ENCODE measurements around the gene TRAP1. TPM values are rescaled to one million over a fixed set of nuclear protein-coding genes. Genes with fewer than 3 reads are reported as not detected.

TRAP1 gene
- total RNA-seq, 1 donor from 2014 or later = 97.3 TPM

DNA sequence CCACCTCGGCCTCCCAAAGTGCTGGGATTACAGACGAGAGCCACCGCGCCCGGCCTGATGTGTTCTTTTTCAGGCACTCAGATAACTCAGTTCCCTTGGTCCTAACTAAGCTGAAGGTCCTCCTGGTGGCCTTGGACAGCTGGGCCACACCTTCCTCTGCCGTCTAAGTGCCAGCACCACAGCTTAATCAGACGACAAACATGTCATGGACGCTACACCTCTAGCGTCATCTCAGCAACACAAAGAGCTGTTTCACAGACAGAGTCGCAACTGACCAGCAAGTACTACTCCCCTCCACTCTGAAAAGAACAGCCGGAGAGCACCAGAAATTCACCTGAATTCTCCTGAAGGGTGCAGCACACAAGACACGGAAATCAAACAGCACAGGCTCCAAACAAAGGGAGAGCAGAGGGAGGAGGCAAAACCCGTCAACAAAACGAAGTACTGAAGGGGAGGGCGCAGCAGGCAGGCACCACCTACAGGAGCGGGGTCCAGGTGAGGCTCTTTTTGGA is 4.4 kb downstream of the TRAP1 start:
- Mint-ChIP-seq H3K27me3 (ENCODE audit: unreplicated experiment) (peaks cover 8% of the 10 kb centered on the region), H3K36me3 (ENCODE audit: unreplicated experiment) (no peaks in the 10 kb centered on the region), H3K9me3 (ENCODE audit: unreplicated experiment) (peaks cover 8% of the 10 kb centered on the region), H3K4me3 (ENCODE audit: unreplicated experiment) (no peak overlapping the region), H3K27ac (ENCODE audit: unreplicated experiment) (no peak overlapping the region), H3K4me1 (ENCODE audit: low read depth, unreplicated experiment) (peaks cover 8% of the 10 kb centered on the region)
- TF ChIP-seq, protein P1, sequence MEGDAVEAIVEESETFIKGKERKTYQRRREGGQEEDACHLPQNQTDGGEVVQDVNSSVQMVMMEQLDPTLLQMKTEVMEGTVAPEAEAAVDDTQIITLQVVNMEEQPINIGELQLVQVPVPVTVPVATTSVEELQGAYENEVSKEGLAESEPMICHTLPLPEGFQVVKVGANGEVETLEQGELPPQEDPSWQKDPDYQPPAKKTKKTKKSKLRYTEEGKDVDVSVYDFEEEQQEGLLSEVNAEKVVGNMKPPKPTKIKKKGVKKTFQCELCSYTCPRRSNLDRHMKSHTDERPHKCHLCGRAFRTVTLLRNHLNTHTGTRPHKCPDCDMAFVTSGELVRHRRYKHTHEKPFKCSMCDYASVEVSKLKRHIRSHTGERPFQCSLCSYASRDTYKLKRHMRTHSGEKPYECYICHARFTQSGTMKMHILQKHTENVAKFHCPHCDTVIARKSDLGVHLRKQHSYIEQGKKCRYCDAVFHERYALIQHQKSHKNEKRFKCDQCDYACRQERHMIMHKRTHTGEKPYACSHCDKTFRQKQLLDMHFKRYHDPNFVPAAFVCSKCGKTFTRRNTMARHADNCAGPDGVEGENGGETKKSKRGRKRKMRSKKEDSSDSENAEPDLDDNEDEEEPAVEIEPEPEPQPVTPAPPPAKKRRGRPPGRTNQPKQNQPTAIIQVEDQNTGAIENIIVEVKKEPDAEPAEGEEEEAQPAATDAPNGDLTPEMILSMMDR (IDR thresholded peaks at IDR 0.05; ENCODE audit: partially characterized antibody, unreplicated experiment) = no peak
- no peak for DNase-seq

DNA sequence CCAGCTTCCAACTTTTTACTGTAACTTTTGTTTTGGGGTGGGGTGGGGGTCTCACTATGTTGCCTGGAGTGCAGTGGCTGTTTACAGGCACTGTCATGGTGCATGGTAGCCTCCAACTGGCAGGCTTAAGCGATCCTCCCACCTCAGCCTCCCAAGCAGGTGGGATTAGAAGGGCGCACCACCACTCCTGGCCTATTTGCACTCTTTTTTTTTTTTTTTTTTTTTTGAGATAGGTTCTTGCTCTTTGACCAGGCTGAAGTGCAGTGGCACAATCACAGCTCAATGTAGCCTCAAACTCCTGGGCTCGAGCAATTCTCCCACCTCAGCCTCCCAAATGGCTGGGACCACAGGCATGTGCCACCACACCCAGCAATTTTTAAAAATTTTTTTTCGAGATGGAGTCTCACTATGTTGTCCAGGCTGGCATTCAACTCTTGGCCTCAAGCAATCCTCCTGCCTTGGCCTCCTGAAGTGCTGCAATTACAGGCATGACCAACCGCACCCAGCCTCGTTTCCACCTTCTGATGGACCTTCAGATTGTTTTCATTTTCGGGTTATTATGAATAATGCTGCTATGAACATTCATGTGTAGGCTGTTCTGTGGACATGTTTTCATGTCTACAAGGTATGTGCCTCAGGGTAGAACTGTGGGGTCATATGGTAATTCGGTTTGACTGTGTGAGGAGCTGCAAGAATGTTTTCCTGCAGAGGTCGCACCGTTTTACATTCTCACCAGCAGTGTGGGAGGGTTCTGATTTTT is 10.9 kb downstream of the TRAP1 start:
- Mint-ChIP-seq H3K9me3 (ENCODE audit: unreplicated experiment) (no peaks in the 10 kb centered on the region), H3K4me1 (ENCODE audit: low read depth, unreplicated experiment) (peaks cover 2% of the 10 kb centered on the region), H3K36me3 (ENCODE audit: unreplicated experiment) (no peaks in the 10 kb centered on the region), H3K27me3 (ENCODE audit: unreplicated experiment) (peaks cover 1% of the 10 kb centered on the region), H3K4me3 (ENCODE audit: unreplicated experiment) (no peak overlapping the region), H3K27ac (ENCODE audit: unreplicated experiment) (no peak overlapping the region)
- no peak for DNase-seq
- TF ChIP-seq, protein P1 (IDR thresholded peaks at IDR 0.05; ENCODE audit: partially characterized antibody, unreplicated experiment) = no peak

DNA sequence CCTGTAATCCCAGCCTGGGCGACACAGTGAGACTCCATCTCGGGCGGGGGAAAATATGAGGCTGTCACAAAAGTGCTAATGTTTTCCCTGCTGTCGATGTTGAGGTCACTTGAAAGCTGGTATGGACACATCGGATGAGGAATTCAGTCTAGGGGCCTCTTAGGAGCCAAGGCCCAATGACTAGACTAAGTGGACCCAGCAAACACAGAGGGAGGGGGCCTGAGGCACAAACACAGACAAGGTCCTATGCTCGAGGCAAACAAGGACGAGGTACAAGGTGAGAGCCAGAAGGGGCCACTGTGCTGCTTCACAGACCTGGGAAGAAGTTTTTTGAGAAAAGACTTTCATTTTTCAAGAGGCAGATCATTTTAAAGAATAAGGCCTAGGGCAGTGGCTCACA is 15.2 kb downstream of the TRAP1 start:
- Mint-ChIP-seq H3K27me3 (ENCODE audit: unreplicated experiment) (peaks cover 1% of the 10 kb centered on the region), H3K9me3 (ENCODE audit: unreplicated experiment) (no peaks in the 10 kb centered on the region), H3K4me3 (ENCODE audit: unreplicated experiment) (no peak overlapping the region), H3K4me1 (ENCODE audit: low read depth, unreplicated experiment) (peaks cover 5% of the 10 kb centered on the region), H3K27ac (ENCODE audit: unreplicated experiment) (no peak overlapping the region), H3K36me3 (ENCODE audit: unreplicated experiment) (no peaks in the 10 kb centered on the region)
- TF ChIP-seq, protein P1 (IDR thresholded peaks at IDR 0.05; ENCODE audit: partially characterized antibody, unreplicated experiment) = no peak
- DNase-seq = no peak

DNA sequence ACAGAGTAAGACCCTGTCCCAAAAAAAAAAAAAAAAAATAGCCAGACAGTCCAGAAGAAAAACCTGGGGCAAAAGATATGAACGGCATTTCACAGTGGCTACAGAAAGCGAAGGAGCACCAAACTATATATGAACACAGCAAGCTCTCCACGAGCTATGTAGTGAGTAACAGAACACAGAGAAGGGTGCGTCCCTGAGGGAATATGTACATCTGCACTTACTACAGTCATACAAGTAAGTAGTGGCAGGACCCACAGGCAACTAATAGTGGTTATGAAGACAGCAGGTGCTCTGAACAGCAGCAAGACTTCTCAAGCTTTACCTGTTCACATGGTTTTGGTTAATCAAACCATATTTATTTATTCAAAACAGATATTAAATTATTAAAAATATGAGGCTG is 15.8 kb downstream of the TRAP1 start:
- H3K27me3 Mint-ChIP-seq (ENCODE audit: unreplicated experiment) = peaks cover 1% of the 10 kb centered on the region
- TF ChIP-seq, protein P1 (IDR thresholded peaks at IDR 0.05; ENCODE audit: partially characterized antibody, unreplicated experiment) = no peak
- no peak overlapping the region for H3K4me3 Mint-ChIP-seq (ENCODE audit: unreplicated experiment)
- no peak overlapping the region for H3K27ac Mint-ChIP-seq (ENCODE audit: unreplicated experiment)
- DNase-seq = no peak
- H3K4me1 Mint-ChIP-seq (ENCODE audit: low read depth, unreplicated experiment) = peaks cover 5% of the 10 kb centered on the region
- H3K9me3 Mint-ChIP-seq (ENCODE audit: unreplicated experiment) = no peaks in the 10 kb centered on the region
- no peaks in the 10 kb centered on the region for H3K36me3 Mint-ChIP-seq (ENCODE audit: unreplicated experiment)

DNA sequence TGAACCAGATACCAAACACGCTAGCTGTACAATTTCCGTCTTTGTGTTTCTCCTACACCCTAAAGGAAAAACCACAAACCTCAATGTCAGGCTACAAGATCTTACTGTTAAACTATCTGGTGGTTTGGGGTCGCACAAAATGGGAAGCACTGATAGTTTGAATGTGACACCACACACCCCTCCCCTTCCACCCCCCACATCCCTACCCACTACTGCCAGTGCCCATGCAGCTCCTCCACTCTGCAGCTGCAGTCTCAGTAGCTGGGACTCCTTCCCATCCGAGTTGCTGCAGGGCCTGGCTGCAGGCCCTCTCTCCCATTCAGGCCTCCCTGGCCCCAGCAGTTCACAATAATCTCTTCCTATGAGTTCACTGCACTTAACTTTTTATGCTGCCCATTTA is 18.4 kb downstream of the TRAP1 start:
- TF ChIP-seq, protein P1 (IDR thresholded peaks at IDR 0.05; ENCODE audit: partially characterized antibody, unreplicated experiment) = no peak
- H3K4me1 Mint-ChIP-seq (ENCODE audit: low read depth, unreplicated experiment) = peaks cover 22% of the 10 kb centered on the region
- no peaks in the 10 kb centered on the region for H3K36me3 Mint-ChIP-seq (ENCODE audit: unreplicated experiment)
- no peaks in the 10 kb centered on the region for H3K27me3 Mint-ChIP-seq (ENCODE audit: unreplicated experiment)
- peaks cover 8% of the 10 kb centered on the region for H3K9me3 Mint-ChIP-seq (ENCODE audit: unreplicated experiment)
- no peak for DNase-seq
- no peak overlapping the region for H3K27ac Mint-ChIP-seq (ENCODE audit: unreplicated experiment)
- no peak overlapping the region for H3K4me3 Mint-ChIP-seq (ENCODE audit: unreplicated experiment)
